Activated naive CD8-positive, alpha-beta T cell treated with anti-CD3 and anti-CD28 coated beads for 36 hours (primary cell): Measurements from ENCODE around the gene ANKUB1. TPM values are rescaled to one million over a fixed set of nuclear protein-coding genes. Genes with fewer than 3 reads are reported as not detected.

Source experiments
- DNase-seq: peaks from one replicate; pipeline ENCODE4 v3.0.0; 2021
- H3K27ac Mint-ChIP-seq: one replicate; pipeline ENCODE4 v1.8.0; 2022; ENCODE audit warnings: mild to moderate bottlenecking, moderate library complexity, mixed read lengths
- H3K27me3 Mint-ChIP-seq: one replicate; pipeline ENCODE4 v1.8.0; 2022; ENCODE audit warnings: mild to moderate bottlenecking, mixed read lengths
- H3K36me3 Mint-ChIP-seq: one replicate; pipeline ENCODE4 v1.8.0; 2021; ENCODE audit warnings: mild to moderate bottlenecking, mixed read lengths
- H3K4me1 Mint-ChIP-seq: one replicate; pipeline ENCODE4 v1.8.0; 2021; ENCODE audit warnings: mixed read lengths
- H3K4me3 Mint-ChIP-seq: one replicate; pipeline ENCODE4 v1.8.0; 2022; ENCODE audit warnings: mild to moderate bottlenecking, moderate library complexity, mixed read lengths
- H3K9me3 Mint-ChIP-seq: one replicate; pipeline ENCODE4 v1.8.0; 2022; ENCODE audit warnings: mixed read lengths
- total RNA-seq, 2 experiments: library from RNA; stranded (reverse); gene quantifications; one replicate each; pipeline ENCODE4 v1.2.3, GENCODE V29; 2021

ANKUB1 gene
- total RNA-seq, 2 experiments from 2014 or later, result not detected

DNA sequence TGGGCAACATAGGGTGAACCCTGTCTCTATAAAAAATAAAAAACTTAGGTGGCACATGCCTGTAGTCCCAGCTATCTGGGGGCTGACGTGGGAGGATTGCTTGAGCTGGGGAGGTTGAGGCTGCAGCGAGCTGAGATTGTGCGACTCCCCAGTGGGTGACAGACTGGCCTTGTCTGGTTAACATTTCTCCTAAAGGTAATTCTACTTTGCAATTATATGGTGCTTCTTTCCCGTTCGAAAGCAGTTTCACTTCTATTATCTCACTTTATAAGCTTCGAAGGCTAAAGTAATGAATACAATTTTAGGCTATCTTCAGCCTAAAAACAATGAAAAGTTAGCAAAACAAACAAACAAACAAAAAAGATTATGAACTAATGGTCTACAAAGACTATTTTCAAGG lies 75.4 kb downstream of the ANKUB1 start:
- Mint-ChIP-seq H3K4me3 (no peak overlapping the region), H3K9me3 (peaks cover 5% of the 10 kb centered on the region), H3K27ac (no peak overlapping the region), H3K27me3 (no peaks in the 10 kb centered on the region), H3K36me3 (peaks cover 2% of the 10 kb centered on the region), H3K4me1 (no peaks in the 10 kb centered on the region)
- DNase-seq, result no peak

DNA sequence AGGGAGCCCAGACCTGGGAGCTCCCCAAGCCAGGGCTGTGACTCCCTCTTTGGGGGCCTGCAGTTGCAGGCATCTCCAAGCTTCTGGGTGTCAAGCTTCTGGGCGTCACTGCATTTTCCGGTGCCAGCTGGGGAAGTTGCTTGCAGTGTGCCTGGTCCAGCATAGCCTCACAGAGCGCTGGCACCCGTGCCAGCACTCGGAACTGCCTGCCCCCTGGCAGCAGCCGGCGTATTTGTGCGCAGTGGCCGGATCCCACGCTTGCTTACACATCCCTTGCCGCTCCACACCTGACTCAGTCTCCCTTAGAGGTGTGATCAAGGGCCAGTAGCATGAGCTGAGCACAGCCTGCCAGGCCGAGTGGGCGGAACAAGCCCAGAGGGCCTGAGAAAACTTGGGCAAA lies 77.1 kb downstream of the ANKUB1 start:
- Mint-ChIP-seq H3K27ac (no peak overlapping the region), H3K9me3 (no peaks in the 10 kb centered on the region), H3K36me3 (no peaks in the 10 kb centered on the region), H3K27me3 (no peaks in the 10 kb centered on the region), H3K4me1 (no peaks in the 10 kb centered on the region), H3K4me3 (no peak overlapping the region)
- no peak for DNase-seq

GRCh38 chr3:149713730-149714654 lies 78.4 kb downstream of the ANKUB1 start:
- Mint-ChIP-seq H3K9me3 (no peaks in the 10 kb centered on the region), H3K27me3 (no peaks in the 10 kb centered on the region), H3K4me3 (no peak overlapping the region), H3K27ac (no peak overlapping the region), H3K4me1 (no peaks in the 10 kb centered on the region), H3K36me3 (no peaks in the 10 kb centered on the region)
- DNase-seq, result no peak

Other genes starting within 250 kb of the ANKUB1 start
- gene WWTR1, start 134.5 kb downstream of the ANKUB1 start, total RNA-seq, result under 1 TPM; 0.16 to 0.33 TPM
- gene COMMD2, start 40.1 kb downstream of the ANKUB1 start, total RNA-seq, result 10 to 100 TPM; 39.5 to 40.9 TPM
- 10 to 100 TPM; 28.8 to 29.5 TPM for gene RNF13, start 20.7 kb upstream of the ANKUB1 start, total RNA-seq
- 1 to 10 TPM; 4.2 to 5.2 TPM for gene PFN2, start 178.3 kb upstream of the ANKUB1 start, total RNA-seq